GM11168 (cell line): ENCODE results near the gene RHOU.
"Not testable (repeated sequence)": the region's sequence is repeated elsewhere in the genome, so short reads cannot be mapped to it uniquely, and the experiment has no call there.

Experiments
- in situ Hi-C: fragments of 300-500 bp; cut with MboI; formaldehyde crosslinking; loops from one replicate; pipeline ENCODE4 v1.12.0; 2022; ENCODE audit warnings: low sequenced_read_pairs; ENCODE audit not compliant: unreplicated experiment

Gene RHOU

DNA sequence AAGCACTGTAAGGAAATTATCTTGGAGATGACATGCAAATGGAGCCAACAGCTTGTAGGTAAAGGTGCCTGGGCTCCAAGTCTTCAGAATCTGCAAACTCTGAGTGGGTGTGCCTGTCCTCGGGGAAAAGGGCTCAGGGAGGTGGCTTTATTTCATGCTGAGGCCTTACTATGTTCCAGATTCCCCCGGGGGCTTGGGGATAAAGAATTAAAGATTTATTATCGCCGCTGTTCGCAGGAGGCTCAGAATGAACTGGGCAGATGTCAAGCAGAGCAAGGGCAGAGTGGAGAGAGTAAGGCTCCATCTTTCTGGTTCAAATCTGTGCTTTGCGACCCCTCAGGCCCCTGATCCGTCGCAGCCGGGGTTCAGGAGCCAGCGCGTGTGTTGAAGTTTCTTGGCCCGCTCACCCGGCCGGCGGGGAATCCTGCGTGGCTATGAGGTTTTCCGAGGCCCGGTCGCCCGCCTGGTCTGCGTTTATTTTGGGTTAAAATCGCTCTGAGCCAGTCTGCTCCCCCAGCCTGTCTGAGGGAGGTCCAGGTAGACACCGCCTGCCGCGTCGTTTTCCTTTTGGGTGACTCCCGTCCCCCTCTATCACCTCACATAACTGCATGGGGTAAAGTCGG lies 19.5 kb downstream of the RHOU start:
- in situ Hi-C loops: no loop called here

DNA sequence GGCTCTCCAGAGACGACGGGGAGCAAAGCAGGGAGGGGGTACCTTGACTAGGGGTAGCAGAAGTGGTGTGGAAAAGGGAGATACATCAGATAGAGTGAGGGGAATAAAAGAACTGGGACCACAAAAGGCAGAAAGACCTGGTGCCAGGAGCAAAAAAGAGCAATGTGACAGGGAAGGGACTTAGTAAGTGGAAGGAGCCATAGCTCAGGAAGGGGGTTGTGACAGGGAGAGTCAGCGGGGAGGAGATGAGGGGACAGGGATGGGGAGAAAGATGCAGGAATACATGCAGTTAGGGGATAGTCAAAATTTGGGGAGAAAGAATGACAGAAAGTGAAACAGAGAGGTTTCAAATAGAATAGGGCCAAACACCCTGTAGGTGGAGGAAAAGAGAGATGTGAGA lies 20.5 kb downstream of the RHOU start:
- in situ Hi-C loops: no loop called here

DNA sequence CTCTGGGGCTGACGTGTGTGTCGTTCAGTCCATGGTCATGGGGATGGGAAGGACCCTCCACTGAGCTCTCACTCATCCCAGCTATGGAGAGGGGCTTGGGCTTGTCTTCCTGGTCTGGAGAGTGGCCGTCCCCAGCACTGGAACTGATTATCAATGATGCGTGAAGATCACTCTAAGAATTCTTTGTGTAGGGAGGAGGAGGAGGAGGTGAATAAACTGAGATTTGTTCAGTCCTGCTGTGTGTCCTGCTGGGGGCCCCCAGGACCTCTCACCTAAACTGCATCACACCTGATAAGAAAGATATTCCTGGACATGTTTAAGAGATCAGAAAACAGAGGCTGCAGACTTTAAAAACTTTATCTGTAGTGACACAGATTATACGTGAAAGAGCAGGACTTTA lies 21.2 kb downstream of the RHOU start:
- in situ Hi-C loops: no loop called here

DNA sequence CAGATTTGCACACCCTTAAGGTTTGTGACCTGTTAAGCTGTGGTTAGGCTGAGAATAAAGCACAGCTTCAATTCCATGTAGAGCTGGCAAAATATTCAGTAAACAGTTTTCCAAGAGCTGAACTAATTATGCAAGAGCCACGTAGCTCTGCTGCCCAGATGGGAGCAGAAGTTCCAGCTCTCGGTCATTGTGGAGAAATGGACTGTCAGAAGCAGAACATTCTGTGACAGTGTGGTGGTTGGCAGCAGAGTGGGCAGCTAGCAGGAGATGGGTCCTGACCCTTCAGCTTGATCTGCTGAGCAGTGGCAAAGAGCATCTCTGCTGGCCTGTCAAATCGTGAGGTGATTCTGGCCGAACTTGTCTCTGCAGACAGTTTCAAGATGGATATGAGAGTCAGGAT lies 23.2 kb downstream of the RHOU start:
- in situ Hi-C loops: no loop called here

DNA sequence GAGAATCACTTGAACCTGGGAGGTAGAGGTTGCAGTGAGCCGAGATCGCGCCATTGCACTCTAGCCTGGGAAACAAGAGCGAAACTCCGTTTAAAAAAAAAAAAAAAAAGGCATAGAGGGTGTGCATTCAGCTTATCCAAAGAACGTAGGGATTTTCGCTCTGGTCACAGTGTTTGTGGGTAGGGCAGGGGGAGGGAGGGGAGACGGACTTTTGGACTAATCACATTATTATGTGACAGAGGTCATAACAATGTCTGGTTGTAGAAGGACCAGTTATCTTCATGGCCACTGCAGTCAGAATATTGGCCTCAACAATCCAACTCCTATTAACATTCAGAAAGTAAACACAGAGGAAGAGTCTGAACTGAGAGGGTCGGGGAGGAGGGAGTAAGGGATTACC lies 25.7 kb downstream of the RHOU start:
- in situ Hi-C loops: no loop called here

DNA sequence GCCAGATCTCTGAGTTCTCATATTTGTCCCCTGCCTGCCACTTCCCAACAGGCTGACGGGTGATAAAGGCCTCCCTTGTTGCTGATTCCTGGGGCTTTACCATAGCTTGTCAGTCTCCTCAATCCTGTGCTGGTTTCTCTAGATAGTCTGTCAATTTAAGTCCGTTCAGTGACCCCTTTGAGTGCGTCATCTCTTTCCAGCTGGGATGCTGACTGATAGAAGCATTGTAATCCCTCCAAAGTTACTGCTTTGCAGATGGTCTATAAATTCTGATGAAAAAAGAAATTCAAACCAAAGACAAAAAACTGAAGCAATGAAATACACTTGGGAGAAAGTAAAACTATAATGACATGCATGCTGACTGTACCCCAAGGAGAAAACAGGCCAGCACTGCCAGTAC lies 28.3 kb downstream of the RHOU start:
- in situ Hi-C loops: no loop called here

DNA sequence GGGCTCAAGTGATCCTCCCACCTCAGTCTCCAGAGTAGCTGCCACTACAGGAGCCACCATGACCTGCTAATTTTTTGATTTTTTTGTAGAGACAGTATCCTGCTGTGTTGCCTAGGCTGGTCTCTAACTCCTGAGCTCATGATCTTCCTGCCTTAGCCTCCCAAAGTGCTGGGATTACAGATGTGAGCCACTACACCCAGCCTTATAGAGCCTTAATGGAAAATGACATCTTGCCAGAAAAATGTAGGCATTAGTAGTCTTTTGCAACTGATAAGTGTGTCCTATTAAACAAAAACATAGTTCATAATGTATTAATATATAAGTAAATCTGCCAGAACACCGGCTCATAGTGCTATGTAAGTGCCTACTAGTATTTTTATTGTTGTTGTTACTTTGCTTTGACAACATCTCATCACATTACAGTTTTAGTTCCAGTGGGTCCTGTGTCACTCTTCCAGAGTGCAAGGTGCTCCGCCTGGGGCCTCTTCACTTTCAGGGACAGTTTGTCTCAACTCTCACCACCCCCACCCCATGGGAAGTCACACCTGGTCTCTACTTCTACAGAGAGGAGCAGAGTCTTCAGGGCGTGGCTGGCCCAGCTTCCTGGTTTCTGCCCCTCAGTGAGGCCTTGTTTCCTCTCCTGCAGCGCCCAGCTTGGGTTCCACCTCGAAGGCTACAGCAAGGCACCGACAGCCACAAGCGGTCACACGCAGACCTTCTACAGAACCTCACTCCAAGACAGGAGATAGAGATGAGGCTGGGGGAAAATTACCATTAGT lies 30.1 kb downstream of the RHOU start:
- in situ Hi-C loops: no loop called here

DNA sequence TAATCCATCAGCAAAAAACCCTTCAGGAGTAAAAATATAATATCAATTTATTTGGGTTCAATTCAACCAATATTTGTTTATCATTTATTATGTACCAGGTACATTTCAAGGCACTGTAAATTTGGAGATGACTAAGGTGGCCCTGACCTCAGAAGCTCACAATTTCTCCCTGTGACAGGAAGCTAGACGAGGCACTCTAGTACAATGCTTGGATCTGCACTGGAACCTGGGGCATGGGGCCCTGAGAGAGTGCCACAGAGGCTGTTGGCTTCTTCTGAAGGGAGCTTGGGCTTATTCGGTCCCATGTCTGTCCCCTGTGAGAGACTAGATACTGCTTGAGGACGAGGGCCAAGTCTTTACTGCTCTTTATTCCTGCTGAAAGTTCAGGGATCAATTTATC lies 31.5 kb downstream of the RHOU start:
- in situ Hi-C loops: no loop called here

DNA sequence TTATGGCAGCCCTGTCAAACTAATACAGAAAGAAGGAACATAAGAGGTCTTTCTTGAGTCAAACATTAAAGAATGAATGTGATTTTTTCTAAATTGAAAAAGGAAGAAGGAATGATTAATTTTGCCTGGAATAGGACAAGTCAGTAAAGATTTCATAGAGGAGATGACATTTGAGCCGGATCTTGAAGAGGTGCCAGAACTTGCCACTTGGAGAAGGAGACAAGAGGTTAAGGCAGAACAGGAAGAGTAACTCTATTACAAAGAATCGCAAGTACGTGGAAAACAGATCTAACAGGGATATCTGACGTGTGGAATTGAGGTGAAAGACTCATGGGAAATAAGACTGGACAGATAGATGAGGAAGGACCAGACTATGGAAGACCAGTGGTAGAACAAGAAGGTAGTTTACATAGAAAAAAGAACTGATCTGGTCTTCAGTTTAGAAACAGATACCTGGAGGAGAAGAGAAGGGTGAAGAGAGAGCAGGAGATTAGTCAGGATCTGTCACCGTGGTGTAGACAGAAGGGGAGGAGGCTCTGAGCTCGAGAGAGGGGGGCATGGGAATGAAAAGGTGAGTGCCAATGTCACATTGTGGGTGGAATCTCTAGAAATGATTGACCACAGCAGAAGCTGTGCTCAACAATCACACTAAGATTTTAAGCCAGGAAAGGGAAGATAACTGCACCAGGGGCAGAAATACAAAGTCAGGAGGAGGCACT lies 32.5 kb downstream of the RHOU start:
- in situ Hi-C loops: no loop called here

DNA sequence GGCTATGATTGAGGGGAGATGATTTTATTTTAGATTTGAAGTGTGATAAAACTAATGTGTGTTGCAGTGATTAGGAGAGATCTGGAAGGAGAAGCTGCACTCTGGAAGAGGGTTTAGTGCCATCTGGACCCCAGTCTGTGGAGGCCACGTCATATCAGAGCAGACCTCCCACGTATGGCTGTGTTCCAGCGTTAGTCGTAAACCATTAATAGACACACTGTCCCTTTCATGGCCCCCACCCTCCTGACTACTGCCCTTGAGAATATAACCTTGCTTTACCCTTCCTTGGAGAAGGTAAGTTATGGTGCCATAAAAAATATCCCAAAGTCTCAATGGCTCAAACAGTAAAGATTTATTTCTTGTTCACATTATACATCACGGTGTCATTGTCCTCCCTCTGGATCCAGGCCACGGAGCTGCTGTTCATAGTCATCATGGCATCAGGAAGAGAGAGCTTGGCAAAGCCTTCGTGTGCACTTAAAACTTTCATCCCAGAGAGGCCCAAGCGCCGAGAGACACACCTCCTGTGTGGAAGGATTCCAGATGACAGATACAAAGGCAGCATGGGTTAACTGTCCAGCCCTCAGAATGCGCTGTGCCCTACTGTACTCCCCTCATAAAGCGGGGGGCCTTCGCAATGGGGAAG lies 33.2 kb downstream of the RHOU start:
- in situ Hi-C loops: no loop called here

DNA sequence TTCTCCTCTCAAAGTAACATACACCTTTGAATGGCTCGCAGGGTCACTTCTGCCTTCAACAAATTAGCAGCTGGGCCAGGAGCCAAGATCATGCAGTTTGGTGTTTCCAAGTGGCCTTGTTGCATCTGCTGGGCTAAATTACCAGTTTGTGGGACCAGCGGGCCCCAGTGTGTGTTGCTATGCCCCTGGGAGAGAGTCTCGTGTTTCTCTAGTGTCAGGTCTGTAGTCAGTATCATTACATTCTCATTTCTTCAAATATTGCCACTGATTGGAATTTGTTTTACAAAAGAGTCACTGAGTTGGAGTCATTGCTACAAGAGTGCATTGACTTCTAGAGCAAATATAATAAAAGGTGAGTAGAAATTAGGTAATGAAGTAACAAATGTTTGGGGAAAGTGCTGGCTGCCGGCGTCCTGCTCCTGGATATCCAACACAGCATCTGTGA lies 35.5 kb downstream of the RHOU start:
- in situ Hi-C loops: no loop called here

DNA sequence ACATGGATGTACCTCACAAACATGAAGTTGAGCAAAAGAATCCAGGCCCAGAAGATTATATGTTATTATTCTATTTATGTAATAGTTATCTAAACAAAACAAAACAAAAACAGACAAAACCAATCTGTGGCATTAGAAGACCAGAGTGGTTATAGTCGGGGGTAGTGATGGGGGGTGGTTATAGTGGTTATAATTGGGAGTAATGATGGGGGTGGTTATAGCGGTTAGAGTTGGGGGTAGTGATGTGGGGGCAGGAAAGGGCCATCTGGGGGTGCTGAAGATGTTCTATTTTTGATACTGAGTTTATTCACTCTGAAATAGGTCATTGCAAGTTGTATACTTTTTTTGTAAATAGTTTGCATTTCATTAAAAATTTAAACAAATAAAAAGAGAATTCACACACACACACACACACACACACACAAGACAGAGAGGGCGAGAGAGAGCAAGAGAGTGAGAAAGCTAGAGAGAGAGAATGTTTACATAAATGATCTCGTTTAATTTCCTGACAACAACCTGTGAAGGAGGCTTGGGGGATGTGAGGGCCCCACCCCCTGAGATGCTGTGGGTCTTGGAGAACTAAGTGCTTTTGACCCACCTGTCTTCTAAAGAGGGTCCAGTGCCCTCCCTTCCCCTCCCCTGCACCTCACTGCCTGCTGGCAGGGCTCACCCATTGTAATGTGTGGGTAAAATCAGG lies 37.4 kb downstream of the RHOU start:
- in situ Hi-C loops: no loop called here

DNA sequence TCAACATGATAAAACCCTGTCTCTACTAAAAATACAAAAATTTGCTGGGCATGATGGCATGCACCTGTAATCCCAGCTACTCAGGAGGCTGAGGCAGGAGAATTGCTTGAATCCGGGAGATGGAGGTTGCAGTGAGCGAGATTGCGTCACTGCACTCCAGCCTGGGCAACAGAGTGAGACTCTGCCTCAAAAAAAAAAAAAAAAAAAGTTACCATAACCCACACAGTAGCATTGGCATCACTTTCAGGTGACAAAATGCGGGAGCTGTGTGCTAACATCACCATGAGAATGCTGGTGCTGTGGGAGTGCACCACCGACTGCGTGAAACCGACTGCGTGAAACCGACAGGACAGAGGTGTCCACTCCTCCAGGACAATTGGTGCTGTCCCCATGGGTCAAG lies 40.7 kb downstream of the RHOU start:
- in situ Hi-C loops: not testable (repeated sequence)

DNA sequence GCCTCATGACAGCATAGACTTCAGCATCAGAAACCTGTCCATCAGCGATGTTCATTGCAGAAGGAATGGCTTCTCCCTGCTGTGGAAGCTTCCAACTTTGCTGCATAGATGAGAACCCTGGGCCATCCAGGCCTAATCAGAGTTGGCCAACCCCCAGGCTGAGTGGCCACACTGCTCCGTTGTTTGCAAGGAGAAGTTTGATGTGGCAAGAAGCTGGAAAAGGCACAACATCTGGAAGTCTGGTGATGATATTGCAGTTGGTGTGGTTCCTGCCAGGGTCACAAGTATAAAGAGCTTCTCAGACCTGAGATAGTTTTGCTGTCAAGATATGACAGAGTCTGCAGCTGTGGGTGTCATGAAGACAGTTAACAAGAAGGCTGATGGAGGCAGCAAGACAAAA lies 41.2 kb downstream of the RHOU start:
- in situ Hi-C loops: no loop called here

DNA sequence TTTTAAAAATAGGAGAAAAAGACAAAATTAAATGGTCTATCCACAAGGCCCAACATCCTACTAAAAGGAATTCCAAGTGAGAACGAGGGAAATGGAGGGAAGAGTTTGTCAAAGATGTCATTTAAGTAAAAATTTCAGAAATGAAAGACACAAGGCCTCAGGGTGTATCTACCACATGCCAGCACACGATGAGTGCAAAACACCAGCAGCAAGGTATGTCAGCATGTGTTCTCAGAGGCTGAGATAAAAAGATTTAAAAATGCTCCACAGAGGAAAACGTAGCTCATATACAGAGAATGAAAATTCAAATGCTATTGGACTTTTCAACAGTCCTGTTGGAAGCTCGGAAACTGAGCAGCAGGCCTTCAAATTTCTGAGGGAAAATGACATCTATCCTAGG lies 42.0 kb downstream of the RHOU start:
- in situ Hi-C loops: no loop called here

DNA sequence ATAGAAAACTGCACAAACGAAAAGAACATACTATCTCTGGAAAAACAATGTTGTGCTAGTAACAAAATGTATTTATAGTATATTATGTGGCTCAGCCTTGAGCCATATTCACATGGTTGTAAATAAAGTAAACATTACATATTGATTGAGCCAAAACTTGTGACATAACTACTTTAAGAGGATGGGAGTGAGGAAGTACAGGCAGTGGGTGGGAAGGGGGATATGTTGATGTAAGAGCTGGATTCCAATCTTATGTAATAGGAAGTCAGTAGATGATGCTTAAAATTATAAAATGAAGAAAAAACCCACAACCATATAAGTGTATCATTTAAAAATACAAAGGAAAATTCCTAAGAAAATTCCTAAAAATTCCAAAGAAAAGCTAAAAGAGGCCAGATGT lies 42.7 kb downstream of the RHOU start:
- in situ Hi-C loops: no loop called here

DNA sequence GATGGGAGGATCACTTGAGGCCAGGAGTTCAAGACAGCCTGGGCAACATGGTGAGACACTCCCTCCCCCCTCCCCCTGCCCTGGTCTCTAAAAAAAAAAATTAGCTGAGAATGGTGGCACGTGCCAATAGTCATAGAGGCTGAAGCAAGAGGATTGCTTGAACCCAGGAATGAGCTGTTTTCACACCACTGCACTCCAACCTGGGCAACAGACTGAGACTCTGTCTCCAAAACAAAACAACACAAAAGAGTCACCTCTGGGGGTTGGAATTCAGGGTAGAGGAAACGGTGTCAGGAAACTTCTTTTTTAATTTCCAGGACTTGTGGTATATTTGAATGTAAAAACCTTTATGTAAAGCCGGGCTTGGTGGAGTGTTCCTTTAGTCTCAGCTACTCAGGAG lies 43.2 kb downstream of the RHOU start:
- in situ Hi-C loops: no loop called here

DNA sequence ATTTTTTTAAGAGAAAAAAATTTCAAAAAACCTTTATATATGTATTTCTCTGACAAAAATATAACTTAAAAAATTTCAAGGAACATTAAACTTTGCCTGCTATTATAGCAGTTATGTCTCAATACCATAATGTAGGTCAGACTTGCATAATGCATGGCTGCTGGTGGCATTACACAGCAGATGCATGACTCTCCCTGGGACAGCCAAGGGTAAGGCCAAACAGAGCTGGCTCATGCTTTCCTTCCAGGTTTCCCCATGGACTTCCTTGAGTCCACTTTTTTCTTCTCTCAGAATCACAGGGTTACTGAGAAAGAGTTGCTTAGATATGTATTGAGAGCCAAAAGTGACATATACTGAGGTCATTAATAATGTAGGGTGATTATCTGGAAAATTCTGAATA lies 43.7 kb downstream of the RHOU start:
- in situ Hi-C loops: no loop called here

DNA sequence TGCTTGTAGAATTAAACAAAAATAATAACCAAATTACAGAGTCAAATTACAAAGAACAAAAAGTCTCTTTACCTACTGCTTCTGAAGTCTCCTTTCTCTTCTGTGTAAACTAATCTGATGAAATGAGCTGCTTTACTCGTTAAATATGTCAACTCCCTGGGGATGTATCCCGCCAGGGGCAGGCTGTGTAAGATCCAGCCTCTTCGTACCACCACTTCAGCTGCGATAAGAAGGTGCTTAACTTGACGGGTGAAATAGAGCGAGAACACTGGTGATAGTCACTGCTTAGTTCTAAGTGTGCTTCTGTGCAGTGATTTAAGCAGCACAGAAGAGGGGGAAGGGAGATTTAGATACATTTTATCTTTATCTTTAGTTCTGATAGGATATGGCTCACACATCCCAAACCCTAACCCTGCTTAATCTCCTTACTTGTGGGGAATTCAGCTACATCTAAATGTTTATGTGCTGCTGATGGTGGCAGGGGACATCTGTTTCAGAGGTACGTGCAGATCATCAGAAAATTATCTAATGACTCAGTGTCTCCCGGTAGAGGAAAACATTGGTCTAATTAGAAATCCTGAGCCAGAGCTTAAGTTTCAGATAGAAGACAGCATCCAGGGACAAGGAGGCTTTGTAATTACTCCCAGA lies 46.0 kb downstream of the RHOU start:
- in situ Hi-C loops: no loop called here
